Stimulated activated CD8-positive, alpha-beta memory T cell treated with anti-CD3 and anti-CD28 coated beads, Interleukin-4, amount 100 ng/mL, for 4 hours (primary cell): ENCODE data around the gene ELK4.
A peak's percentile ranks its signal among the peaks of the same experiment; 100 is the strongest.

Experiments
- DNase-seq, 2 donors: peaks; one replicate each; pipeline ENCODE4 v3.0.0-alpha.2; 2020; ENCODE audit warnings: low read depth in 2 of 2, low spot score in 1 of 2

The ELK4 gene

DNA sequence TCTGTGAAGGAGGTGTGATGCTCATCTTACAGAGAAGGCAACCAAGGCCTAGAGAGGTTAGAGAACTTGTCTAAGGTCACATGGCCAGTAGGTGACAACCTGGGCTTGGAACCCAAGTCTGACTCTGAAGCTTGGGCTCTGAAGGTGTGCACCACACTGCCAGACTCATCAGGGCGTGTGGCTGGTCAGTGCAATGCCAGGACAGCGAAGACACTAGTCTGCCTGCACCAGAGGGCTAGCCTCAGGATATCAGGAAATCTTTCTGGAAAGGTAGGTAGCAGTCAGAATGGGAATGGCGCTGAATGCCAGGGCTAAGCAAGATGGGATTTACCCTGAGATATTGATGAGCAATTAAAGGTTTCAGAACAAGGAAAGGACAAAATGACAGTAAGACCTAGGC, 34.9 kb downstream of the ELK4 start:
- DNase-seq: no peak

DNA sequence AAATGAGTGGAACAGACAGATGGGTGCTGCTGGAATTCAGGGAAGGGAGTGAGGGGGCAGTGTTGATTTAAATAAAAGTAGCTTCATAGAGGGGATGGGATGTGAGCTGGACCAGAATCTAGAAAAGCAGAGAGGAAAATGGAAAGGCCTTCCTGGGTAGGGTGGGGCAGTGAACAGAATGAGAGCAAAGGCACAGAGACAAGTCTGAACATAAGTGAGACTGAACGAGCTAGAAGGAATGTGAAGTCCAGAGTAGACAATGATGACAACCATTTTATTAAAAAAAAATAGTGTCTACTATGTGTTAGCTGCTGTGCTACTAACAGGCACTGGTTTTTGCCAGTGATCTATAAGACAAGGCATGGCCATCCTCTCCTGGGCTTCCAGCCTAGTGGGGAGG, 36.0 kb downstream of the ELK4 start:
- DNase-seq: no peak

DNA sequence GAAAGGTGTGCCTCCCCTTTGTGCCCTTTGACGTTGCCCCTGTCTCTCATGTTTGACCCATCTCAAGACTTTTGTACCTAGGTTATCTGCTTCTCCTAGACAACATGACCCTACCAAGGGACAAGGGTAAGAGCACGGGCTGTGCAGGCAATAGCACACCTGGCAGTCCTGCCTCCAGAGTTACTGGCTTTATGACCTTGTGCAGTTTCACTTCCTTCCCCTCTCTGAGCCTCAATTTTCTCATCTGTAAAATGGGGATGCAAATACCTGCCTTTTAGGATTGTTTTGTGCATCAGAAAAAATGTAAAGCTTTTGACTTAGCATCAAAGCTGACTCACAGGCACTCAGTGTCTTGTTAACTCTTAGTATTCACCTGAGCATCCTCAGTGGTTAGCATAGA, 36.4 kb downstream of the ELK4 start:
- DNase-seq: no peak

DNA sequence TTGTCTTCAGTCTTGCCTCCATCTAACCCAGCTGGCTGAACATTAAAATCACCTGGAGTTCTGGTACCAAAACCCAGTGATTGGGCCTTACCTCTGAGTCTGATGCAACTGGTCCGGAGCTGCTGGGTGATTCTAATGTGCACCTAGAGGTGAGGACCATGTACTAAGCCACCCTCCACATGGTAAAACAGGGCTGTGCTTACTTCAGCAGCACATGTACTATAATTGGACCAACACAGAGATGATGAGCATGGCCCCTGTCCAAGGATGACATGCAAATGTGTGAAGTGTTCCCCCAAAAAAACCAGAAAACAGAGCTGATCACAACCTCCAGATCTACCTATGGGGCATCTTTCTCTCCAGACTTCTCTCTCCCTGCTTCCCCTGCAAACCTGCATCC, 37.0 kb downstream of the ELK4 start:
- DNase-seq: no peak

DNA sequence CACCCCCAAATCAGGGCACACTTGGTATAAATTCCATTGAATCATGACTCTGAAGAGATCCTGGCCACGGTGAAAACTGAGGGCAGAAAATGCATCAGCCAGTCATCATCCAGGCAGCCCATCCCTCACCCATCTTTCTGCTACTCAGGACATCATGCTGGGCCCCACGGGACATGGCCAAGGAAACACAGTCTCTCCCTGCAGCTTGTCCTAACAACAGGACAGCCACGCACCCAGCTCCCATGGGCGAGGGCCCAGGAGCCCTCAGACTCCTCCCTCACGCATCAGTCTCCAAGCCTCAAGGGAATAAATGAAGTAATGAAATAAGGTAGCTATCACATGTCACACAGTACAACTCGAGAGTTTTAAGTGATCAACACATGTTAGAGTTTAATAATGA, 37.8 kb downstream of the ELK4 start:
- no peak for DNase-seq

DNA sequence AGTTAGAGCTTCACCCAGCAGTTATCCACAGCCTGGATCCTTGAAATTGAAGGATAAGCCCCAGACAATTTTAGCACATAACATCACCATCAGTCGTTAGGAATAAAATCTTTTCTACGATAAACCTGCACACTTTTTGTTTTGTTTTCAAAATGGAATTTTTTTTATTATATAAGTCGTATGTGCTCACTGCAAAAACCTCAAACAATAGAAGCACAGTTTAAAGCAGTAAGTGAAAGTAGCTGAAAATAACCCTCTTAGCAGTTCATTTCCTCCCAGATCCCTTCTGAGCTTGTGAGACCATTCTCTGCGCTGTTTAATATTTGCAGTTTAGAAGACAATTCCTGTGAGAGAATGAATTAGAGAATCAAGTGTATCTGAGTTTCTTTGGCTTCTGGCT, 38.3 kb downstream of the ELK4 start:
- DNase-seq: no peak

DNA sequence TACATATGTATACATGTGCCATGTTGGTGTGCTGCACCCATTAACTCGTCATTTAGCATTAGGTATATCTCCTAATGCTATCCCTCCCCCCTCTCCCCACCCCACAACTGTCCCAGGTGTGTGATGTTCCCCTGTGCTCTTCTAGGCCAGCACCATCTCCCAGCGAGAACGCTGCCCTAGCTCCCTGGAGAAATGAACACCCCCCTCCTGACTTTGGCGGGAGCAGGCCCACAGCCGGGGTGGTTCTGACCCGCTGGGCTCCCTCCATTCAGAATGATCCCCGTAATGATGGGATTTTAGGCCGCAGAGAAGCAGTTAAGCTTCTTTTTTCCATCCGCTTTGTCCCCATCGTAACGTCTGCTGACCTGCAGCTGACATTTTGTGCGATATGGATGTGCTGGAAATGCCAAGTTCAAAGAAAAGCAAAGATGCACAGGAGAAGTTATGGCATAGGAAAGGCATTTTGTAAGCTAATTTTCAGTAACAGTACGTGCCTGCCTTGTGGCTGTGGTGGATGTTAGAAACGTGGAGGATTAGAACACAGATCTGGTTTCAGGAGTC, 39.3 kb downstream of the ELK4 start:
- no peak for DNase-seq

DNA sequence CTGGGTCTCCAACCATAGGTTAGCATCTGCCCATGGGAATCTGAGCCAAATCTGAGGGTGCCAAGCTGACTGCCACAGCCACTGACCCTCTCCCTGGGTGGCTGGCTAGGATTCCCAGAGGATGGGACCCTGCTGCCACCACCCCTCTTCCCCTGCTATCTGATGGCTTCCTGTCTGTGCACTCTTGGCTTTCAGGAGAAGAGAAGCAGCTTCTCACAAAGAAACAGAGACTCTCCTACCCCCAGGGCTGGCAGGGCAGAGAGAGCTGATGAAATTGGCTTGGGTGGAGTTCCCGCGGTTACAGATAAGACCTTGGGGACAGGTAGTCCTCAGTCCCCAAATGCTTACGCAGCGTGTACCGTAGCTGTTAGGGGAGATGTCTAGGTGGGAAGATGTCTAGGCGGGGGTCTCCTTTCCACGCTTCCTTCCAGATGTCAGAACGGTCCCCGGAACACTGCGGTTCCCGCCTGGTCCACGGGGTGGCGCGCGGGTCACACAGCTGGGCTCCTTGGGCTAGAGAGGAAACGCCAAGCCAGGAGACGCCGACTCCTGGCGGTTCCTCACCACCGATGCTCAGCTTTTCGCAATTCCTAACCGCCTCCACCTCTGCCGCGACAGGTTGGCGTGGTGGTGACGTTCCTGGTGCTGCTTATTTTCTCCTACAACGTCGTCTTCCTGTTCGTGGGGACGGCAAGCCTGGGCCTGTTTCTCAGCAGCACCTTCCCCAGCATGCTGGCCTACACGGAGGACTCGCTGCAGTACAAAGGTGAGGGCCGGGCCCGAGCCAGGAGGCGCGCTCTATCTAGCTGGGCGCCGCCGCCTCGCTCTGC, 40.1 kb downstream of the ELK4 start:
- peak; percentile 68 to 86 for DNase-seq

DNA sequence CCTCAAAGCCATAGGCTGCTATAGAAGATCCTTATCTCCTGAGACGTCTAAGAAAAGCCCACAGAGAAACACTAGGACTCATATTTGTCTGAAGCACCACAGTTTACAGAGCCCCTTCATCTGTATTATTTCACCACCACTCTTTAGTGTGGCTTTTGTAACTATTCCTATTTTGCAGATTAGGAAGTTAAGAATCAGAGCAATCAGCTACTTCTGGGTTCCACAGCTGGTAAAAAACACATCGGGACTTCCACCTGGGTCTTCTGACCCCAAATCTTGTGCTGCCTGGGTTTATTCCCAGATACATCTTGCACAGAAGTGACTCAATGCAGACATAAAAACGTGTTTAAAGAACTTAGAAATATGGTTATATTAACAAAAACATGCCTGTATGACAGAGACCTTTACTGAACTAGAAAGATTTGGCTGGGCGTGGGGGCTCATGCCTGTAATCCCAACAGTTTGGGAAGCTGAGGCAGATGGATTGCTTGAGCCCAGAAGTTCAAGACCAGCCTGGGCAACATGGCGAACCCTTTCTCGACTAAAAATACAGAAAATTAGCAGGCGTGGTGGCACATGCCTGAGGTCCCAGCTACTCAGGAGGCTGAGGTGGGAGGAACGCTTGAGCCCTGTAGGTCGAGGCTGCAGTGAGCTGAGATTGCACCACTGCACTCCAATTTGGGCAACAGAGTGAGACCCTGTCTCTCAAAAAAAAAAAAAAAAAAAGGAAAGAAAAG, 40.9 kb downstream of the ELK4 start:
- DNase-seq: no peak

DNA sequence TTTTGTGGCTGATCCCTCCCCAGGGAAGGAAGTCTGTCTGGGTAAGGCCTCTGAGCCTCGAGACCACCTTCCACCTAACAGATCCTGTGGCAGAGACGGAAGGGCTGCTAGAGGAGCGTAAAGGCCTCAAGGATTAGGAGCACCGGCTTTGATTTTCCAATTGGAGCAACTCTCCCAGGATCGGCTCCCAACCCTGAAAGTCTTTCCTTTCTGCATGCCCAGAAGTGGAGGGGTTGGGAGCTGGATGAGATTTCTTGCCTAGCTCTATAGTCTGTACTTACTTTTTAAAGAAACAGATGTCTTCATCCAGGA, 41.4 kb downstream of the ELK4 start:
- no peak for DNase-seq

DNA sequence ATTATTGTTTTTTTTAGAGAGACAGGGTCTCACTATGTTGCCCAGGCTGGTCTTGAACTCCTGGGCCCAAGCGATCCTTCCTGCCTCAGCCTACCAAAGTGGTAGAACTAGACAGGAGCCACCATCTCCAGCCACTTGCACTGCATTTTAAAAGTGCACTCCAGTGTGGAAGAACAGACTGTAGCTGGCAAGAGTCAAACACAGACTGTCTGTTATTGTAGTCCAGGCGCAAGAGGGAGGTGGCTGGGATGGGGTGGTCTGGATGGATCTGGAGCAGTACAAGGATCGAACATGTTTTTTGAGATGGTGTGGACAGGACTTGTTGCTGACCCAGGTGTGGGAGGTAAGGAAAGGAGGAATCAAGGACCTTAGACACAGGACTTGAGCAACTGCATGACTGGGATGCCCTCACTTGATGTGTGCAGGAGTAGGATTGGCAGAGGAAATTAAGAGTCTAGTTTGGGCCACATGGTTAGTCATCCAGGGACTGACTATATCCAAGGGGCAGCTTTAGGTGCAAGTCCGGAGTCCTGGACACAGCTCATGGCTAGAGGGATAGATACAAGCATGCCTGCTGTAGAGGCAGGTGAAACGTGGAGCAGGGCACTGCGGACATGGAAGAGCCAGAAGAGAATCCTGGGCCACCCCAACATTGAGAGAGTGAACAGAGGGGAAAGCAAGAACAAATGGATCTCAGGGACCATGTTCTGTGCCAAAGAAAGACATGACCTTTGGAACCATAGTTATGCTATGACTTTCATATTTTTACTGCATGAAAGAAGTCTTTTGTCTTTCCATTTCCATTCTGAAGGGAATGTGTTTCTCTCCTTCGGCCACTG, 42.0 kb downstream of the ELK4 start:
- DNase-seq: no peak

DNA sequence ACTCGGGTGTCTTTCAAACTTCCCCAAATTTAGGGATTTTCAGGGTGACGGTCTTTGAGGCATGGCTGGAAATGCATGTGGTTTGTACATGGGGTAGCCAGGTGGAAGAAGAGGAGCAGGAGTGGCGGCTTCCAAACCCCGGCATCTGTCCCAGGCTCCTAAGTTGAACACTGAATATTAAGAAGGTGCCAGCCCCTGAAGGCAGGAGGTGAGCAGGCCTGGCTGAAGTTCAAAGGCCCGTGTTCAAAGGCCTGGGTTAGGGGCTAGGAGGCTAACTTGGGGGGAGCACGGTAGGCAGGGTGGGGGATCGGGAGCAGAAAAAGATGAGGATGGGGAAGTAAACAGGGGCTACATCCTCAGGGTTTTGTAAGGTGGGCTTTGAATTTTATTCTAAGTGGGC, 42.8 kb downstream of the ELK4 start:
- no peak for DNase-seq

DNA sequence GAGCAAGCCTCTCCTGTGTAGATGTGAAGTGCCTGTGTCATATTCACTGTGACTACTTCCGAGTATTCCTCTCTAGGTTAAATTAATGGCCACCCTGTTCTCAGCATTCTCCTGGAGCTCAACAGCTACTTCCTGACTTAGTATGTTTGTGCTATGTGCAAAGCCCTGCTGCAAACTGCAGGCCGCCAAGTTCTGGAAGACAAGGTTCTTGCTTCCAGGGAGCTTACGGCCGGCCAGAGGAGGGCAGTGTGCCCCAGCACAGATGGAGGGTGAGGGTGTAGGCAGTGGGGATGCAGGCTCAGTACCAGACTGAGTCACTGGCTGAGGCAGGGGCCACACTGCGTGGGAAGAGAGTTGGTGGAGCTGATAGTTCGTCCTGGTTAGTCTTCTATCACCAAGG, 43.2 kb downstream of the ELK4 start:
- DNase-seq: no peak

DNA sequence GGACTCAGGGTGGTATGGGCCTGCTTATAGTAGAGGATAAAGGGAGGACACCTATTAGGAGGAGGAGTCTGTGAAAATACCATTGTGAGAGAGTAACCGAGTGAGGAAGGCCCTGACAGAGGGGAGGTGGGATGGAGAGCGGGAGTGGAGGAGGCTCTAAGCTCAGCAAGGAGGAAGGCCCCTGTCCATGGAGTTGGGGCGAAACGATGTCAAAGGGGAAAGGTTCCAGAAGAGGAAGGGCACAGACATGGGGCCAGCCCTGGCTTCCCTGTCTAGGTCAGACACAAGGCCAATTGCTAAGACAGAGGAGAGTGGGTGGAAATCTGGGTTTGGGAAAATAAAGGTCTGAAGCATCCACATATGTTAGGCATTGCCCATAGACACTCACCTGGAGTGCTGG, 44.2 kb downstream of the ELK4 start:
- no peak for DNase-seq

DNA sequence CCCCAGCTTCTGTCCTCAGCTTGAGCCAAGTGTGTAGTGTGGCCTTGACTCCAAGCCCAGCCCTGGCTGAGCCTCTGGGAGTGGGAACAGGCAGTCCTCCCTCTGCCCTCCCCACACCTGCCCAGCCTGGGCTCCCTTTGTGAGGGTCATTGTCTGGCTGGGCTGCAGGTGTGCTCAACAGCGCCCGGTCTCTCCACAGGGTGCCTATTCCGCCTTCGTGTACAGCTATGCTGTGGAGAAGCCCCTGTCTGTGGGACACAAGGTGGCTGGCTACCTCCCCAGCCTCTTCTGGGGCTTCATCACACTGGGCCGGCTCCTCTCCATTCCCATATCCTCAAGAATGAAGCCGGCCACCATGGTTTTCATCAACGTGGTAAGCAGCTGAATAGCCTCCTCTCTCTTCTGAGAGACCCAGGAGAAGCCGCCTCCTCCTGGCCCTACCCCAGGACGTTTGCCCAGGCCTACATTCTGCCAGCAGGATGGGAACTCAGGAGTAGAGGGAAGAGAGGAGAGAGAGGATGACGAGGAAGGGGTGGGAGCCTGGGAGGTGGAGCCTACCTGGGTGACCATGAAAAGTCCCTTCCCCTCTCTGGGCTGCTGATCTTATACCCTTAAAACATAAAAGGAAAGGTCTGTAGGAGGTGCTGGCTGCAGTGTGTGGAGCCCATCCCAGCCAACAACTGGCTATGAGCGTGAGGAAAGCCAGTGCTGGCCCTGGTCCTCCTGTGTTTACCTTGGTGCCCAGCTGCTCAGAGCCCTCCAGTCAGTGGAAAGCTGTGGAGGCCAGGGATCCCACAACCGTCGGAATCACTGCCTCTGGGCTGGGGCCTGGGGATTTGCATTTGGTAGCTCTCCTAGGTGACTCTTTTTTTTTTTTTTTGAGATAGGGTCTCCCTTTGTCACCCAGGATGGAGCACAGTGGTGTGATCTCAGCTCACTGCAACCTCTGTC, 45.7 kb downstream of the ELK4 start:
- DNase-seq: no peak

DNA sequence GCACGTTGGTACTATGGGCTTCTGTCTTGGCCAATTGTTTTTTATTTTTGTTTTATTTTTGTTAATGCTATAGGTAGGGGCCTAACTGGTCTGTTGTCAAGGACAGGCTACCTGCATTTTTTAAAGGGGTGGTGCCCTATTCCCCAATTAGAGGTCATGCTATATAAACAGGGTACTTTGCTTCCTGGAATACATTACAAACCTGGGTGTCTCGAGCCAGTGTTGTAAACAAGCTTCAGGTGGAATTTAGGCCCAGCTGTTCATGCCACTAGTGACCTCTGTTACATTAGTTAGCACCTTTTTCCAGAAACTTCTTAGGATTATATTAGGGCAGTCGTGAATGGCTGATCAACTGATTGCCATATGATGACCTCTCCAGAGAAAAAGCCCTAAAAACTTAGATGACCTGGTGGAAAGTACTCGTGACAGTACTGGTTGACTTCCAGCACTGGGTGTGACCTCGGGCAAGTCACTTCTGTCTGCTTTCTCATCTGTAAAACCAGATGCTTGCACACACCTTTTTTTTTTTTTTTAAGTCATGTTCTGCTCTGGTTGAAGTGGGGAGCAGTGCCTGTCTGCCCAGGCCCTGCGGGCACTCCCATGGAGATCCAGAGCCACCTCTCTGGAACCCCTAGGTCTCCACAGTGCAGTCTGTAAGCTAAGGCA, 46.5 kb downstream of the ELK4 start:
- DNase-seq: no peak

DNA sequence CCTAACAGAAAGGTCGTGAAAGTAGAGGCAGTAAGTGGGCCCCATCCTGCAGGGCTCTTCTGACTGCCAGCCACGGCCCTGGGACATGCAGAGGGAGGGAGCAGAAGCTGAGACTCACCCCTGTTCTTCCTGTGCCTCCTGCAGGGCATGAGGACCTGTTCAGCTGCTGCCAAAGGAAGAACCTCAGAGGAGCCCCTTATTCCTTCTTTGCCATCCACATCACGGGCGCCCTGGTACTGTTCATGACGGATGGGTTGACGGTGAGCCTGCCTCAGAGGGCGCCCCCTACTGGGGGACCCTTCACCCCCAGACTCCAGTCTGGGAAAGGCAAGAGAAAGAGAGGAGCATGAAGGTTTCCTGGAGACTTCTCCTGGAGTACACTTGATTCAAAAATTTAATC, 47.1 kb downstream of the ELK4 start:
- DNase-seq: no peak

DNA sequence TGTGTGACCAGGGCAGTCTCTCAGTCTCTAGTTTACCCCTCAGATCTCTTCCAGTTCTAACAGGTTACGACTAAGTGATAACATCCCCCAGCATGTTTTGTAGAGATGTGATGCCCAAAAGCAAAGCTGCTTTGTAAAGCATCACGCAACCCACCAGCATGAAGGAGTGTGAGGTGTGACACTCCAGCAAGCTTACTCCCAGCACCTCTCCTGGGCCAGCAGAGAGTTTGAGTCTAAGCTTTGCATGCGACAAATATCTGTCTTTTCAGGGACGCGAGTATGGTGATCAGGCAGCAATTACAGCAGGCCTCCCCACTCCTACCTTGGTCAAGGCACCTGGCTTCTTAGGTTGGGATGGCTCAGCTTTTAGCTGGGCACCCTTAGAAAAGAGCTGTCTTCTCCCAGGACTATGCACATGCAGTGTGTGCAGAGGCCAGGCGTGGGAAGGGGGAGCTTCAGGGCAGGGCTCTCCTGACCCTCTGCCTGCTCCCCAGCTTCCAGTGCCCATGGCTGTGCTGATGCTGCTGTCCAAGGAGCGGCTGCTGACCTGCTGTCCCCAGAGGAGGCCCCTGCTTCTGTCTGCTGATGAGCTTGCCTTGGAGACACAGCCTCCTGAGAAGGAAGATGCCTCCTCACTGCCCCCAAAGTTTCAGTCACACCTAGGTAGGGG, 48.2 kb downstream of the ELK4 start:
- no peak for DNase-seq

DNA sequence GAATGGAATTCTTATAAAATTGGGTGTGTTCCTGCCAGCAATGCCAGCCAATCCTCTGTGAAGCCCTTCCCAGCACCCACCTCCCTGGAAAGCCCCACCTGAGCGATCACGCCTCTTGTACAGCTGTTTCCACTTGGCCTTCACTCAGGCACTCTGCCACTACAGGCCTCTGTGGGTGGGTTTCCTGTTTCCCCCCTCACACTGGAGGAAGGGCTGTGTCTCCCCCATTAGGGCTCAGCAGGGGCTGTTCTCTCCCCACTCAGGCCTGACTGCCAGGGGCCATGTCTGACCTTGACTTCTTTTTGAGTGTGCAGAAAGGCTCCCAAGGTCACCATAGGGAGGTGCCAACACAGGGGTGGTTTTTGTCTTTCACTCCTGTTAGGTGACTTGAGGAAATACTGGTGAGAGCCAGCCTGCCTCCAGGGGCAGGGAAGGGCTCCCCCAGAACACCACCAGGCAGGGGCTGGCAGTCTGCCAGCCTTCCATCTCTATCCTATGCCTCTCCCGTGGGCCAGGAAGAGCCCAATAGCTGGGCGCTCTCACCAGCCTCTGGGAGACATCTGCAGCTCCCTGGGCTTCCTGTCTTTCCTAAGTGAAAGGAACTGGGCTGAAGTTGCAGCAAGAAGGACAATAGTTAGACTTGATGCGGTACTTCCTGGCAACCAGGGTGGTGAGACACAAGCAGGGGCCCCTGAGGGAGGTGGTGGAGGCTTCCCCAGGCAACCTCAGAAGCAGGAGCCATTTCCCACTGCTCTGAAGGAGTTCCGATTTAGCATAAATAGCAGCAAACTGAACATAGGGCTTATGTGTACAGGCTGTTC, 49.1 kb downstream of the ELK4 start:
- DNase-seq: no peak
